ENCODE data around the gene LTK. TPM values are rescaled to one million over a fixed set of nuclear protein-coding genes. Genes with fewer than 3 reads are reported as not detected.
A peak's percentile ranks its signal among the peaks of the same experiment; 100 is the strongest.

LTK gene
- total and polyA plus RNA-seq, 2 donors from 2014 or later = 0.91 to 6.7 TPM

- Histone ChIP-seq H3K27me3 (ENCODE audit: control insufficient read depth, insufficient read depth, low read length) (no peaks in the 10 kb centered on the region), H3K36me3 (ENCODE audit: control insufficient read depth in 2 of 3, insufficient read depth in 3 of 3, low read length in 3 of 3) (no peaks in the 10 kb centered on the region), H3K4me1 (ENCODE audit: control insufficient read depth in 2 of 3, insufficient read depth in 2 of 3, low read depth in 1 of 3, low read length in 3 of 3) (no peaks in the 10 kb centered on the region), H3K9ac (ENCODE audit: low read length in 3 of 3) (no peak overlapping the region), H3K9me3 (ENCODE audit: control insufficient read depth in 2 of 3, insufficient read depth in 1 of 3, low read length in 3 of 3) (no peaks in the 10 kb centered on the region), H3K4me3 (ENCODE audit: low read length in 3 of 3) (no peak overlapping the region), H3K27ac (ENCODE audit: low read depth in 2 of 2, low read length in 2 of 2) (no peak overlapping the region)
- no peak for TF ChIP-seq CTCF (IDR thresholded peaks at IDR 0.05; ENCODE audit: borderline replicate concordance, extremely low read depth, insufficient read depth)
- FAIRE-seq = no peak
- DNase-seq = no peak
- intact Hi-C loops (cut with DNase I) = no loop called here
Observed at GRCh38 chr15:41550066-41550775, 36.6 kb upstream of the LTK start.

- no peaks in the 10 kb centered on the region for H3K36me3 ChIP-seq (ENCODE audit: control insufficient read depth in 2 of 3, insufficient read depth in 3 of 3, low read length in 3 of 3)
- FAIRE-seq (no peak), DNase-seq (peak in 1 of 5 donors; percentile 25)
- H3K4me3 ChIP-seq (ENCODE audit: low read length in 3 of 3) = no peak overlapping the region
- intact Hi-C loops (cut with DNase I) = no loop called here
- H3K27ac ChIP-seq (ENCODE audit: low read depth in 2 of 2, low read length in 2 of 2) = no peak overlapping the region
- no peak for TF ChIP-seq CTCF (IDR thresholded peaks at IDR 0.05; ENCODE audit: borderline replicate concordance, extremely low read depth, insufficient read depth)
- peaks cover 0 to 2% (median 0%) of the 10 kb centered on the region in 3 donors for H3K4me1 ChIP-seq (ENCODE audit: control insufficient read depth in 2 of 3, insufficient read depth in 2 of 3, low read depth in 1 of 3, low read length in 3 of 3)
- no peaks in the 10 kb centered on the region for H3K27me3 ChIP-seq (ENCODE audit: control insufficient read depth, insufficient read depth, low read length)
- no peaks in the 10 kb centered on the region for H3K9me3 ChIP-seq (ENCODE audit: control insufficient read depth in 2 of 3, insufficient read depth in 1 of 3, low read length in 3 of 3)
- H3K9ac ChIP-seq (ENCODE audit: low read length in 3 of 3) = no peak overlapping the region
Observed at GRCh38 chr15:41546851-41547786, 33.5 kb upstream of the LTK start.

GRCh38 chr15:41545218-41545617 lies 31.6 kb upstream of the LTK start:
- no peak for TF ChIP-seq CTCF (IDR thresholded peaks at IDR 0.05; ENCODE audit: borderline replicate concordance, extremely low read depth, insufficient read depth)
- H3K27ac ChIP-seq (ENCODE audit: low read depth in 2 of 2, low read length in 2 of 2) = no peak overlapping the region
- no peak for FAIRE-seq

More at GRCh38 chr15:41545218-41545617, 31.6 kb upstream of the LTK start:
- Histone ChIP-seq H3K27me3 (ENCODE audit: control insufficient read depth, insufficient read depth, low read length) (no peaks in the 10 kb centered on the region), H3K36me3 (ENCODE audit: control insufficient read depth in 2 of 3, insufficient read depth in 3 of 3, low read length in 3 of 3) (no peaks in the 10 kb centered on the region), H3K4me3 (ENCODE audit: low read length in 3 of 3) (no peak overlapping the region), H3K4me1 (ENCODE audit: control insufficient read depth in 2 of 3, insufficient read depth in 2 of 3, low read depth in 1 of 3, low read length in 3 of 3) (peaks cover 0 to 2% (median 0%) of the 10 kb centered on the region in 3 donors), H3K9me3 (ENCODE audit: control insufficient read depth in 2 of 3, insufficient read depth in 1 of 3, low read length in 3 of 3) (no peaks in the 10 kb centered on the region), H3K9ac (ENCODE audit: low read length in 3 of 3) (no peak overlapping the region)
- intact Hi-C loops (cut with DNase I) = no loop called here
- DNase-seq = no peak

Data from kidney (tissue), 14 donors.